Gastroesophageal sphincter (tissue), 4 donors: ENCODE data around the gene PTAR1. TPM values are rescaled to one million over a fixed set of nuclear protein-coding genes. Genes with fewer than 3 reads are reported as not detected.

ENCODE experiments used
- ATAC-seq: fragments of 150-250 bp; one replicate; pipeline ENCODE4 v1.9.1; 2016; ENCODE audit warnings: mild to moderate bottlenecking, moderate library complexity
- H3K27ac ChIP-seq, 4 donors: fragments of 200-600 bp; sonication (generic) in 3 of 4; 1 replicate in 3 of 4; 2 replicates in 1 of 4; pipeline ENCODE4 v1.5.1; 2016 to 2019
- H3K27me3 ChIP-seq: fragments of 200-600 bp; sonication (generic); one replicate; pipeline ENCODE4 v1.5.1; 2019
- H3K36me3 ChIP-seq, 2 donors: fragments of 200-600 bp; sonication (generic); one replicate each; pipeline ENCODE4 v1.5.1; 2019; ENCODE audit warnings: control low read depth in 1 of 2
- H3K4me1 ChIP-seq, 3 donors: fragments of 200-600 bp; sonication (generic); 1 replicate in 2 of 3; 2 replicates in 1 of 3; pipeline ENCODE4 v1.5.1; 2016 to 2019; ENCODE audit warnings: control low read depth in 2 of 3
- H3K4me3 ChIP-seq, 2 donors: fragments of 200-600 bp; sonication (generic); one replicate each; pipeline ENCODE4 v1.5.1; 2019; ENCODE audit warnings: mild to moderate bottlenecking in 1 of 2, moderate library complexity in 1 of 2
- H3K9me3 ChIP-seq, 3 donors: fragments of 200-600 bp; sonication (generic); one replicate each; pipeline ENCODE4 v1.5.1; 2017 to 2019; ENCODE audit warnings: control low read depth in 2 of 3
- CTCF ChIP-seq, 4 experiments: fragments of 200-600 bp in 2 of 4; fragments of 450-650 bp in 2 of 4; sonication (generic) in 1 of 4; IDR thresholded peaks; one replicate each; pipeline ENCODE4 v1.5.1; 2017 to 2019; ENCODE audit warnings: antibody characterized with exemption in 4 of 4, mild to moderate bottlenecking in 2 of 4, moderate library complexity in 2 of 4
- EP300 ChIP-seq: sonication (generic); formaldehyde crosslinking; IDR thresholded peaks from one replicate; pipeline ENCODE4 v1.6.1; 2017; ENCODE audit warnings: antibody characterized with exemption, mild to moderate bottlenecking
- POLR2A ChIP-seq, 2 donors: fragments of 450-650 bp; IDR thresholded peaks; one replicate each; pipeline ENCODE4 v1.6.1; 2017; ENCODE audit warnings: antibody characterized with exemption in 2 of 2, mild to moderate bottlenecking in 2 of 2, moderate library complexity in 1 of 2
- POLR2AphosphoS5 ChIP-seq: sonication (generic); formaldehyde crosslinking; IDR thresholded peaks from one replicate; pipeline ENCODE4 v1.6.1; 2017; ENCODE audit warnings: antibody characterized with exemption
- WGBS, 2 donors: methylation state at CpG; one replicate each; pipeline ENCODE4 v1.1.5; 2018; ENCODE audit warnings: low coverage in 1 of 2; 5-methylcytosine and 5-hydroxymethylcytosine counted together
- total RNA-seq, 4 donors: library from RNA; depleted of rRNA; stranded (reverse); fragments of >200 nt; gene quantifications; one replicate each; pipeline ENCODE4 v1.1.0, GENCODE V29; 2016

Gene PTAR1
- total RNA-seq, 4 donors from 2014 or later, result 55.0 to 91.8 (median 68.5) TPM

DNA sequence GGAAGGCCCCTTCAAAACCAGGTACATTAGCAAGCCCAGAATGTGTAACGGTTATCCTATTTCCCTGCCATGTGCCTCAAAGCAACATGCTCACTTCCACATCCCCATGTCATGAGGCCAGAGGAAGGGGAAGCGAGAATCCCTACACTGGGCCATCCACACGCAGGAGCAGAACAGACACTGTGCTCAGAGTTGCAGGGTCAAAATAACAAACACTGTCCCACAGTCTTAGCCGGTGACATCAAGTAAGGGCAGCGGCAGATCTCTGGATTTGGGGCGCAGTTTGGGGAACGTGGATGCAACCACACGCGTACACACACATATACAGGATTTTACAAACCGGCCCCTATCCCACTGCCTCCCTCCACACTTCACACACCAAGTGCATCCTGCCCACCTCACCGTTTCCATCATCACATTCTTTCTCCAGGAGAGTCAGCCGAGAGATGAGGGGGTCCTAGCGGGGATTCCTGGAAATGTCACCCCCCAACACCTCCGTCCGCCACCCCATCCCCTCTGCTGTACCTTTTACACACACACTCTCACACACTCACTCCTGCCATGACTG, 88.4 kb downstream of the PTAR1 start:
- 20 to 37% methylated on average over 9 to 15 of the region's 15 CpGs for WGBS, 2 donors
- Histone ChIP-seq H3K27me3 (no peaks in the 10 kb centered on the region), H3K9me3 (no peaks in the 10 kb centered on the region), H3K4me3 (peak overlapping the region; percentile 65 to 82), H3K27ac (peak overlapping the region in 3 of 4 donors; percentile 79 to 87 (median 86)), H3K4me1 (peaks cover 0 to 30% (median 9%) of the 10 kb centered on the region in 3 donors), H3K36me3 (no peaks in the 10 kb centered on the region)
- TF ChIP-seq EP300 (no peak), CTCF (IDR thresholded peaks at IDR 0.05) (no peak), POLR2AphosphoS5 (no peak), POLR2A (IDR thresholded peaks at IDR 0.05) (no peak)
- ATAC-seq, result no peak

GRCh38 chr9:69667306-69667705, 92.5 kb downstream of the PTAR1 start:
- no peak for ATAC-seq
- H3K9me3 ChIP-seq, result no peaks in the 10 kb centered on the region
- TF ChIP-seq POLR2A (IDR thresholded peaks at IDR 0.05) (no peak), POLR2AphosphoS5 (no peak), CTCF (IDR thresholded peaks at IDR 0.05) (no peak)
- no peaks in the 10 kb centered on the region for H3K27me3 ChIP-seq
- 83 to 95% methylated on average over 1 of the region's 1 CpG for WGBS, 2 donors
- no peak overlapping the region for H3K27ac ChIP-seq
- peaks cover 0 to 19% (median 6%) of the 10 kb centered on the region in 3 donors for H3K4me1 ChIP-seq
- H3K36me3 ChIP-seq, result no peaks in the 10 kb centered on the region
- H3K4me3 ChIP-seq, result no peak overlapping the region

DNA sequence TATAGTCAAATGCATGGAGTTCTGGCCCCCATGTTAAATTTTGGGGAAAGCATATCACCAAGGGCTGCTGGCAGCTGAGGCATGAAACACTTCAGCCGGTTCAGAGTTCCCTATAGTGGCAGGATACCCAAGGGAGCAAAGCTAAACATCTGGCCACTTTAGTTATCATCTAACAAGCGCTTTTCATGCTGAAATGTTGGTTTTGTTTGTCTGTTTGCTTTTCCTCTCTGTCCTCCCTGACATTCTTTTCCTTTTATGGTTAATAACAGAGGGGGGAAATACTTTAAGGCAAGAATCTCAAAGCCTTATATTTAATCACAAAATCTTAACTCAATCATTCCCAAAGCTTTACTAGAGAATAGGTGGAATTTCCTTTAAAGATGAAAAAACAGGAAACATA, 99.5 kb downstream of the PTAR1 start:
- no peaks in the 10 kb centered on the region for H3K36me3 ChIP-seq
- ATAC-seq, result no peak
- no peak overlapping the region for H3K4me3 ChIP-seq
- TF ChIP-seq EP300 (no peak), POLR2AphosphoS5 (no peak), POLR2A (IDR thresholded peaks at IDR 0.05) (no peak), CTCF (IDR thresholded peaks at IDR 0.05) (no peak)
- H3K27ac ChIP-seq, result no peak overlapping the region
- H3K4me1 ChIP-seq, result no peaks in the 10 kb centered on the region
- 75 to 88% methylated on average over 1 to 2 of the region's 2 CpGs for WGBS, 2 donors
- no peaks in the 10 kb centered on the region for H3K27me3 ChIP-seq
- no peaks in the 10 kb centered on the region for H3K9me3 ChIP-seq

Other genes with a start within 250 kb of the PTAR1 start
- gene APBA1, start 87.6 kb downstream of the PTAR1 start, total RNA-seq, result 10 to 100 TPM in 1 of 4 donors, 1 to 10 TPM in 3; 4.7 to 10.5 (median 5.8) TPM
- gene CFAP95, start 60.8 kb upstream of the PTAR1 start, total RNA-seq, result not detected